ENCODE measurements around the gene VLDLR. TPM values are rescaled to one million over a fixed set of nuclear protein-coding genes. Genes with fewer than 3 reads are reported as not detected.

Gene VLDLR
- total and polyA plus RNA-seq, 7 donors = 1.8 to 13.6 (median 4.0) TPM

- no peak for DNase-seq
- intact Hi-C loops (cut with DNase I) = no loop called here
- Histone ChIP-seq H3K4me3 (no peak overlapping the region), H3K4me1 (peaks cover 0 to 6% (median 0%) of the 10 kb centered on the region in 4 donors), H3K27me3 (no peaks in the 10 kb centered on the region), H3K9me3 (no peaks in the 10 kb centered on the region), H3K27ac (no peak overlapping the region), H3K36me3 (peaks cover 0 to 20% (median 4%) of the 10 kb centered on the region in 4 donors)
- WGBS, 2 donors = 93 to 96% methylated on average over 10 of the region's 10 CpGs
- TF ChIP-seq POLR2AphosphoS5 (IDR thresholded peaks at IDR 0.05) (no peak), EP300 (IDR thresholded peaks at IDR 0.05) (no peak), CTCF (IDR thresholded peaks at IDR 0.05) (no peak), POLR2A (IDR thresholded peaks at IDR 0.05) (no peak)
Measured at GRCh38 chr9:2637390-2637789, 15.8 kb downstream of the VLDLR start.

DNA sequence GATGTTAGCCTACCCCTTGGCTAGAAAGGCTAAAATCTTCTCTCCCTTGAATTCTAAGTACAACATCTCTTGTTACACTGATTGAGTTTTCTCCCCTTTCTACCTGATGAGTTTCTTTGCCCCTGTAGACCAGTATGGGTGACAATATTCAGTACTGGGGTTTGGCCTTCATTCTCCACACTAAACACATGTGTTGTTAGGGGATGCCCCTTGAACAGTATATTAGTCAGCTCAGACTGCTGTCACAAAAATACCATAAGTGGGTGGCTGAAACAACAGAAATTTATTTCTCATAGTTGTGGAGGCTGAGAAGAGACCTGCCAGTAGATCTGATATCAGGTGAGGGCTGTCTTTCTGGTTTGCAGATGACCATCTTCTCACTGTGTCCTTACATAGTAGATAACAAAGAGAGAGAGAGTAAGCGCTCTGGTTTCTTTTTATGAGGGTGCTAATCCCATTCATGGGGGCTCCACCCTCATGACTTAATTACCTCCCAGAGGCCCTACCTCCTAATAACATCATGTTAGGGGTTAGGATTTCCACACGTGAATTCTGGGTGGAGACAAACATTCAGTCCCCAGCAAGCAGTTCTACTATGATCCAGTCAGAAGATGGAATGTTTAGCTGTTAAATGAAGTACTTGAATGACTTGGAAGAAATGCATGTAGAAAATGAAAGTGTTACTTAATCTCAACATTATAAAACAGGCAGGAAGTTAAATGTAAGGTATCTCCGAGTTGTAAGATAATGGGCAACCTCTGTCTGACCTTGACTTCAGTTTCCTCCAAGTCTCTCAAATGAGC is 17.5 kb downstream of the VLDLR start:
- H3K9me3 ChIP-seq = no peaks in the 10 kb centered on the region
- H3K27ac ChIP-seq = no peak overlapping the region
- no peak for DNase-seq
- H3K36me3 ChIP-seq = peaks cover 0 to 36% (median 7%) of the 10 kb centered on the region in 4 donors
- TF ChIP-seq POLR2A (IDR thresholded peaks at IDR 0.05) (no peak), POLR2AphosphoS5 (IDR thresholded peaks at IDR 0.05) (no peak), EP300 (IDR thresholded peaks at IDR 0.05) (no peak), CTCF (IDR thresholded peaks at IDR 0.05) (no peak)
- no peak overlapping the region for H3K4me3 ChIP-seq
- H3K4me1 ChIP-seq = no peaks in the 10 kb centered on the region
- intact Hi-C loops (cut with DNase I) = no loop called here
- WGBS, 2 donors = 78 to 81% methylated on average over 3 of the region's 3 CpGs
- H3K27me3 ChIP-seq = no peaks in the 10 kb centered on the region

- H3K27me3 ChIP-seq = no peaks in the 10 kb centered on the region
- H3K9me3 ChIP-seq = no peaks in the 10 kb centered on the region
- H3K4me1 ChIP-seq = no peaks in the 10 kb centered on the region
- DNase-seq = no peak
- intact Hi-C loops (cut with DNase I) = no loop called here
- WGBS, 2 donors = 92 to 93% methylated on average over 7 of the region's 7 CpGs
- no peak overlapping the region for H3K27ac ChIP-seq
- H3K36me3 ChIP-seq = peaks cover 0 to 40% (median 9%) of the 10 kb centered on the region in 4 donors
- no peak for TF ChIP-seq EP300 (IDR thresholded peaks at IDR 0.05)
- no peak overlapping the region for H3K4me3 ChIP-seq
Measured at GRCh38 chr9:2639786-2640185, 18.2 kb downstream of the VLDLR start.

DNA sequence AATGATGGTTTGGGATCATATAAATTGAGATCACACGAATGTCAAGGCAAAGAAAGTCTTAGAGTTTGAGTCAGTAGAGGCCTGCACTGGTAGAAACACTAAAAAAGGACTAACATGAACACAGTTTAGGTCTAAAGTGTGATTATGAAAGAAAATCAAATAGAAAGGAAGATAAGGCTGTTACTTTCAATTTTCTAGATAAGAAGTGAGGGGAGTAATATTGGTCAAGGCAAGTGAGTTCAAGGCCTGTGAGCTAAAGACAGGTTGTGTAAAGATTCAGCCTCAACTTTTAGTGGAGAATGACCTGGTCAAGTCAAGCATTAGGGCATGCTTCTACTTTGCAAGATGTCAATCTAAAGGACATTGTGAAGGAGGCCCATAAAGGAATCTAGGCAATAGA is 19.0 kb downstream of the VLDLR start:
- no peaks in the 10 kb centered on the region for H3K9me3 ChIP-seq
- no peaks in the 10 kb centered on the region for H3K4me1 ChIP-seq
- peaks cover 0 to 48% (median 11%) of the 10 kb centered on the region in 4 donors for H3K36me3 ChIP-seq
- TF ChIP-seq POLR2AphosphoS5 (IDR thresholded peaks at IDR 0.05) = no peak
- TF ChIP-seq EP300 (IDR thresholded peaks at IDR 0.05) = no peak
- TF ChIP-seq POLR2A (IDR thresholded peaks at IDR 0.05) = no peak
- TF ChIP-seq CTCF (IDR thresholded peaks at IDR 0.05) = no peak
- no peak for DNase-seq
- 83 to 91% methylated on average over 1 of the region's 1 CpG for WGBS, 2 donors
- intact Hi-C loops (cut with DNase I) = no loop called here
- H3K4me3 ChIP-seq = no peak overlapping the region
- H3K27me3 ChIP-seq = no peaks in the 10 kb centered on the region
- no peak overlapping the region for H3K27ac ChIP-seq

DNA sequence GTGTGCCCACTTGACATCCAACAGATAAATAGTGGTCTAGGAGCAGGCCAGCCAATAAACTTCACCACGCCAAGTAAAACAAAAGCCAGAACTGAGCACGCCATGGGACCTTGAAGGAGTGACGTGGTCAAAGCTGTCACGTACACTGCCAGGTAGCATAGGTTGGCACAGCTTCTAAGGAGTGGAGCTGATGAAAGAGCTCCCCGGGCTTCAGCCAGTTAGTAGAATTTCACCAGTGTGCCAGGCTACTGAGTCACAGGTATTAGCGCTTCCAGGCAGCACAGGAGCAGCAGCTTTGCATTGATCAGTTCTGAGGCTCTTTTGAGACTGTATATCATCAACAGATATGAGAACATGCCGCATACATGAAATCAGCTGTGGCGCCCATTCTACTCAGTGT is 19.4 kb downstream of the VLDLR start:
- WGBS, 2 donors = 97 to 98% methylated on average over 8 of the region's 8 CpGs
- TF ChIP-seq POLR2AphosphoS5 (IDR thresholded peaks at IDR 0.05) (no peak), CTCF (IDR thresholded peaks at IDR 0.05) (no peak), EP300 (IDR thresholded peaks at IDR 0.05) (no peak), POLR2A (IDR thresholded peaks at IDR 0.05) (no peak)

More for the DNA sequence above, 19.4 kb downstream of the VLDLR start:
- Histone ChIP-seq H3K9me3 (no peaks in the 10 kb centered on the region), H3K4me1 (no peaks in the 10 kb centered on the region), H3K27me3 (no peaks in the 10 kb centered on the region), H3K4me3 (no peak overlapping the region), H3K27ac (no peak overlapping the region), H3K36me3 (peaks cover 0 to 50% (median 11%) of the 10 kb centered on the region in 4 donors)
- intact Hi-C loops (cut with DNase I) = no loop called here
- DNase-seq = no peak
